Spleen (tissue), 11 donors: Measurements from ENCODE around the gene IGSF21. TPM values are rescaled to one million over a fixed set of nuclear protein-coding genes. Genes with fewer than 3 reads are reported as not detected.

ENCODE experiments used
- DNase-seq: peaks from one replicate; pipeline ENCODE4 v3.0.0-alpha.2; 2020
- H3K27ac ChIP-seq, 8 donors: fragments of 200-600 bp; sonication (generic) in 7 of 8; 1 replicate in 4 of 8; 2 replicates in 4 of 8; pipeline versions ENCODE4 v1.5.0 to v1.8.0; 2016 to 2021; ENCODE audit warnings: inconsistent platforms in 4 of 8, mild to moderate bottlenecking in 4 of 8, moderate library complexity in 1 of 8
- H3K27me3 ChIP-seq, 7 donors: fragments of 200-600 bp; sonication (generic) in 6 of 7; replicated peaks in 1 of 7; 1 replicate in 4 of 7; 2 replicates in 3 of 7; pipeline versions ENCODE4 v1.5.0 to v1.8.0; 2016 to 2021; ENCODE audit warnings: inconsistent platforms in 3 of 7, mild to moderate bottlenecking in 1 of 7
- H3K36me3 ChIP-seq, 6 donors: fragments of 200-600 bp; sonication (generic) in 5 of 6; 1 replicate in 4 of 6; 2 replicates in 2 of 6; pipeline versions ENCODE4 v1.5.0 to v1.8.0; 2016 to 2021; ENCODE audit warnings: inconsistent platforms in 2 of 6
- H3K4me1 ChIP-seq, 6 donors: fragments of 200-600 bp; sonication (generic) in 5 of 6; 1 replicate in 3 of 6; 2 replicates in 3 of 6; pipeline versions ENCODE4 v1.5.0 to v1.8.0; 2016 to 2021; ENCODE audit warnings: inconsistent platforms in 3 of 6
- H3K4me3 ChIP-seq, 8 donors: fragments of 200-600 bp; sonication (generic) in 7 of 8; 1 replicate in 4 of 8; 2 replicates in 4 of 8; pipeline versions ENCODE4 v1.5.0 to v1.8.0; 2016 to 2021; ENCODE audit warnings: inconsistent platforms in 4 of 8, mild to moderate bottlenecking in 4 of 8, moderate library complexity in 2 of 8
- H3K9me3 ChIP-seq, 8 donors: fragments of 200-600 bp; sonication (generic) in 7 of 8; 1 replicate in 4 of 8; 2 replicates in 4 of 8; pipeline versions ENCODE4 v1.5.0 to v1.8.0; 2016 to 2021; ENCODE audit warnings: inconsistent platforms in 4 of 8
- CTCF ChIP-seq, 11 experiments: fragments of 200-600 bp in 7 of 11; fragments of 450-650 bp in 4 of 11; sonication (generic) in 4 of 11; IDR thresholded peaks in 8 of 11; conservative IDR thresholded peaks in 3 of 11; 1 replicate in 7 of 11; 2 replicates in 4 of 11; pipeline versions ENCODE4 v1.4.0 to v1.8.0; 2016 to 2021; ENCODE audit warnings: antibody characterized with exemption in 11 of 11, inconsistent platforms in 4 of 11, mild to moderate bottlenecking in 1 of 11
- POLR2A ChIP-seq, 3 donors: fragments of 450-650 bp; IDR thresholded peaks; one replicate each; pipeline ENCODE4 v1.5.1; 2017; ENCODE audit warnings: antibody characterized with exemption in 3 of 3, mild to moderate bottlenecking in 1 of 3
- POLR2AphosphoS5 ChIP-seq, 3 donors: sonication (generic); formaldehyde crosslinking; IDR thresholded peaks; one replicate each; pipeline ENCODE4 v1.5.1; 2017; ENCODE audit warnings: antibody characterized with exemption in 3 of 3
- WGBS, 5 donors: extraction: QIAGEN DNeasy Blood & Tissue Kit in 3 of 5; methylation state at CpG; one replicate each; pipeline versions ENCODE4 v1.1.5 to v1.1.7; 2013 to 2018; 5-methylcytosine and 5-hydroxymethylcytosine counted together
- intact Hi-C: fragments of 100-400 bp; cut with DNase I; formaldehyde crosslinking; loops from one replicate; pipeline ENCODE4 v1.15.0; 2023; ENCODE audit warnings: low total_unique reads
- polyA plus RNA-seq, 3 donors: library from polyadenylated mRNA; stranded (reverse); fragments of 200-250 nt; gene quantifications; one replicate each; pipeline ENCODE4 v1.2.1, GENCODE V29; 2013
- total RNA-seq, 7 donors: library from RNA; depleted of rRNA in 3 of 7; stranded (reverse); fragments of >200 nt in 3 of 7; fragmentation: NEBNext Ultra II Directional in 4 of 7; extraction: Animal tissue kit (Norgen Biotek cat#: 25700) in 4 of 7; gene quantifications; one replicate each; pipeline versions ENCODE4 v1.1.0 to v1.2.1, GENCODE V29; 2016 to 2021
- donor health status: healthy with polysubstance abuse.
- donor health status: DM: no; HTN: no; CAD: no; lungs with moderate emphysema.
- donor health status: DM: no; HTN: no; CAD: no.
- donor health status: Bipolar disorder and iron deficiency.
- donor health status: healthy.
- donor health status: DM: no; HTN: no; CAD: no.
- donor health status: DM: yes; HTN: yes; CAD: no.

Gene IGSF21
- total and polyA plus RNA-seq, 10 donors, result 1.6 to 35.0 (median 20.6) TPM

- H3K27me3 ChIP-seq, result peaks cover 0 to 36% (median 0%) of the 10 kb centered on the region in 7 donors
- H3K36me3 ChIP-seq, result no peaks in the 10 kb centered on the region
- WGBS, 5 donors, result 57 to 73% (median 65%) methylated on average over 13 of the region's 13 CpGs
- TF ChIP-seq POLR2A (IDR thresholded peaks at IDR 0.05), result no peak
- TF ChIP-seq CTCF (IDR thresholded peaks at IDR 0.05 in 8 of 11, conservative IDR thresholded peaks at IDR 0.05 in 3 of 11), result no peak
- no peak for TF ChIP-seq POLR2AphosphoS5 (IDR thresholded peaks at IDR 0.05)
- peak; percentile 29 for DNase-seq
- intact Hi-C loops, result no loop called here
- no peak overlapping the region for H3K27ac ChIP-seq
- no peaks in the 10 kb centered on the region for H3K9me3 ChIP-seq
- no peak overlapping the region for H3K4me3 ChIP-seq
- H3K4me1 ChIP-seq, result no peaks in the 10 kb centered on the region
Measured at GRCh38 chr1:18144916-18145647, 37.5 kb downstream of the IGSF21 start.

GRCh38 chr1:18145851-18146618 lies 38.4 kb downstream of the IGSF21 start:
- intact Hi-C loops, result no loop called here
- no peak overlapping the region for H3K4me3 ChIP-seq
- H3K27ac ChIP-seq, result no peak overlapping the region
- H3K4me1 ChIP-seq, result no peaks in the 10 kb centered on the region
- no peaks in the 10 kb centered on the region for H3K36me3 ChIP-seq
- peaks cover 0 to 27% (median 0%) of the 10 kb centered on the region in 7 donors for H3K27me3 ChIP-seq
- peak; percentile 29 for DNase-seq
- no peaks in the 10 kb centered on the region for H3K9me3 ChIP-seq
- 57 to 78% (median 67%) methylated on average over 8 of the region's 8 CpGs for WGBS, 5 donors
- TF ChIP-seq POLR2A (IDR thresholded peaks at IDR 0.05) (no peak), POLR2AphosphoS5 (IDR thresholded peaks at IDR 0.05) (no peak), CTCF (IDR thresholded peaks at IDR 0.05 in 8 of 11, conservative IDR thresholded peaks at IDR 0.05 in 3 of 11) (no peak)

- Histone ChIP-seq H3K27me3 (peaks cover 0 to 24% (median 0%) of the 10 kb centered on the region in 7 donors), H3K4me1 (no peaks in the 10 kb centered on the region), H3K27ac (no peak overlapping the region), H3K36me3 (no peaks in the 10 kb centered on the region), H3K9me3 (no peaks in the 10 kb centered on the region), H3K4me3 (no peak overlapping the region)
- intact Hi-C loops, result no loop called here
- DNase-seq, result peak; percentile 29
- WGBS, 5 donors, result 71 to 81% (median 76%) methylated on average over 10 of the region's 10 CpGs
- TF ChIP-seq CTCF (IDR thresholded peaks at IDR 0.05 in 8 of 11, conservative IDR thresholded peaks at IDR 0.05 in 3 of 11), result no peak
- no peak for TF ChIP-seq POLR2AphosphoS5 (IDR thresholded peaks at IDR 0.05)
- TF ChIP-seq POLR2A (IDR thresholded peaks at IDR 0.05), result no peak
Measured at GRCh38 chr1:18146886-18147285, 39.3 kb downstream of the IGSF21 start.

GRCh38 chr1:18147672-18148071 lies 40.1 kb downstream of the IGSF21 start:
- intact Hi-C loops, result no loop called here
- Histone ChIP-seq H3K9me3 (no peaks in the 10 kb centered on the region), H3K4me1 (no peaks in the 10 kb centered on the region), H3K27me3 (peaks cover 0 to 23% (median 0%) of the 10 kb centered on the region in 7 donors), H3K4me3 (no peak overlapping the region), H3K27ac (no peak overlapping the region), H3K36me3 (no peaks in the 10 kb centered on the region)
- TF ChIP-seq POLR2A (IDR thresholded peaks at IDR 0.05), result no peak
- TF ChIP-seq POLR2AphosphoS5 (IDR thresholded peaks at IDR 0.05), result no peak
- no peak for TF ChIP-seq CTCF (IDR thresholded peaks at IDR 0.05 in 8 of 11, conservative IDR thresholded peaks at IDR 0.05 in 3 of 11)
- WGBS, 5 donors, result 73 to 90% (median 82%) methylated on average over 4 of the region's 4 CpGs
- DNase-seq, result no peak
